ENCODE measurements around the gene LBP.
"Not testable (repeated sequence)": the region's sequence is repeated elsewhere in the genome, so short reads cannot be mapped to it uniquely, and the experiment has no call there.

LBP gene

GRCh38 chr20:38395751-38396395 lies 49.6 kb downstream of the LBP start:
- DNase-seq (ENCODE audit: low read depth, low spot score) = not testable (repeated sequence)

DNA sequence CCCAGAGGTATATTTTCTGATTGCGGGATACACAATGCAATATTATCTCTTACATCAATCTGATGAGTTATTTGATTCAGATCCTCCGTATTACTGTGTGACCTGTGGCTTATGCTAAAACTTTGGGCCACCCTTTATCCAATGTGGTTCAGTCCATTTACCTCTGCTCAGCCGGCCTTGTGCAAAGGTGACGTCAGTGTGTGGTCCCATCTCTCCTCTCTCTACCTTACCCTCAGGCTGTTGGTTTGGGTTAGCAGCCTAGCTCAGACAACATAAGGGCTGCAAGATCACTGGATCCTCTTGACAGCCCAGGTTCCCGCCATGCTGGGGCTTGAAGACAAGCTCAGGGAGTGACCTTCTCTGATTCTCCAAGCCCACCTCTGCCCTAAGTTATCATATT lies 55.8 kb downstream of the LBP start:
- DNase-seq (ENCODE audit: low read depth, low spot score) = no peak

DNA sequence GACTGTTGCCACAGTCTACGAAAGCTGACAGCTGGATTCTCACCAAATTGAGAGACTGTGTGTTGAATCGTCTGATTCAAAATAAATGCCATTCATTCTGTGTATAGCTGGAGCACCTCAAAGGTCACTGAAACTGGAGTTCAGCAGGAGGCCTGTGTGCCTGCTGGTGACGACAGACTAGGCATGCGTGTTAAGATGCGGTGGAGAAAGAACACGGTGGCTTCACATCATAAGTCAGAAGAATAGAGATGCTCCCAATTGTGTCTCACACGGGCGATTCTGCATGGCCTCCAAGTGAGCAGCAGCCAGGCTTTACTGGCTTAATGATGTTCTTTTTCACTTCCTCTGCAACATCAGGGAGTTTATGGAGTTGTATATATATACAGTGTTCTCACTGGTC lies 56.5 kb downstream of the LBP start:
- no peak for DNase-seq (ENCODE audit: low read depth, low spot score)

GRCh38 chr20:38404016-38404415 lies 57.7 kb downstream of the LBP start:
- DNase-seq (ENCODE audit: low read depth, low spot score) = no peak

DNA sequence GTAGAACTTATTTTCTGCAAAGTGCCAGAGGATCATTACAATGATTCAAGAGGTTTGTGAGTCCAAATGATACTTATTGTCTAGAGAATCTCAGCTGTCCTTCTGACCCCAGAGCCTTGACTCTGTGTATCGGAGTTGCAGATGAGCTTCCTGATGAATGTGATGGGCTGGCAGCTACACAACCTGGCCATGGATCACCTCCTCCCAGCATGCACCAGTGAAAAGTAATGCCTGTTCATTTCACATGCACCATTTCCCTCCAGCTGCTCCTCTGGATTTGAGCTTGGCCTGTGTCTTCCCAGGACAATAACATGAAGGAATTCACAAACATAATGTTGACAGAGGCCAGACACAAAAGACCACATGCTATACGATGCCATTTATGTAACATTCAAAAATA lies 58.9 kb downstream of the LBP start:
- DNase-seq (ENCODE audit: low read depth, low spot score) = no peak

DNA sequence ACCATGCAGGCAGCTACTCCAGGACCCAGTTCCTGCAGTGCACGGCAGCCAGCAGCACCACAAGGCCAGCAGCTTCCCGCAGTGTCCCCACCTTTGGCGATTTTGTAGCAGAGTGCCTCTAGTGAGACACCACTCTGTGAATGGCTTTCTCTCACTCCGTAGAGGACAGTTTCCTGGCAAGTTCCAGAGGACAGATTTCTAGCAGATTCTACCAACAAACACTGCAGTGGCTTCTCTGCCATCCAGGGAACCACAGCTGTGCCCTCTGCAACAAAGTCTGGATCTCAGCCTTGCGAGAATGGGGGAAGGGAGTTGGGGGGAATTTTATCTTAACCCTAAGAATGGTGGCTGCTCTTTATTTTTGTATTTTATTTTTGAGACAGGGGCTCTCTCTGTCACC lies 60.2 kb downstream of the LBP start:
- no peak for DNase-seq (ENCODE audit: low read depth, low spot score)

GRCh38 chr20:38407321-38407720 lies 61.0 kb downstream of the LBP start:
- DNase-seq (ENCODE audit: low read depth, low spot score) = no peak

GRCh38 chr20:38407822-38408221 lies 61.5 kb downstream of the LBP start:
- DNase-seq (ENCODE audit: low read depth, low spot score) = not testable (repeated sequence)

- DNase-seq (ENCODE audit: low read depth, low spot score) = no peak
Measured at GRCh38 chr20:38412877-38413577, 66.7 kb downstream of the LBP start.

- DNase-seq (ENCODE audit: low read depth, low spot score) = no peak
Measured at GRCh38 chr20:38414769-38415450, 68.6 kb downstream of the LBP start.

GRCh38 chr20:38418509-38419204 lies 72.4 kb downstream of the LBP start:
- no peak for DNase-seq (ENCODE audit: low read depth, low spot score)

DNA sequence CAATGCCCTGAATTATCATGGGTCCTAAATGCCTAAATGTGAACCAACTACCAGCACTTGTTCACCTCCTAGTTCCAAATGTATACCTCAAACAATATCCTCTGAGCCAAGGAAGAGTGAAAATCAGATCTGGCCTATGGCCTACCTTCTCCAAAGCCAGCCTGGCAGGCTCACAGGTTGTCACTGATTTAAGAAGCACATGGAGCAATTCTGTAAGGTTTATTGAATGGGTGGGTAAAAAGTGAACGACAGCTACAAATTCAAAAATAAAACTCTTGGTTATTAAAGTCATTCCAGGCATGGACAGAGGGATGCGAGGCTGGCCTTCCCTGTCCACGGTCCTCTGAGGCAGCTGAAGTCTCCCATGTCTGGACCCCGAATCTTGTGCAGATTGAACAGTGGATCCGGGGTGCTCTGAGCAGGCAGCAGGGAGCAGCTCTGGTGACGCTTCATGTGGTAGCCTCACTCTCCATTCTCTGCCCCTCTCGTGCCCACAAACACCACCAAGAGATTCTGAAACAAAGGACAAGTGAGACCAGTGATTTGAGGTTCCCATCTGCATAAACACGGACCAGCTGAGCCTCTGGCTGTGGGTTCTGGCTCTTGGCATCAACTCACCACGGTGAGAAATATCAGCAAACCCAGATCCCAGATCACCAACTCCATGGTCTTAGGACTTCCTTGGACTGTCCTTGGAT lies 74.3 kb downstream of the LBP start:
- no peak for DNase-seq (ENCODE audit: low read depth, low spot score)

- no peak for DNase-seq (ENCODE audit: low read depth, low spot score)
Measured at GRCh38 chr20:38421915-38422314, 75.6 kb downstream of the LBP start.

DNA sequence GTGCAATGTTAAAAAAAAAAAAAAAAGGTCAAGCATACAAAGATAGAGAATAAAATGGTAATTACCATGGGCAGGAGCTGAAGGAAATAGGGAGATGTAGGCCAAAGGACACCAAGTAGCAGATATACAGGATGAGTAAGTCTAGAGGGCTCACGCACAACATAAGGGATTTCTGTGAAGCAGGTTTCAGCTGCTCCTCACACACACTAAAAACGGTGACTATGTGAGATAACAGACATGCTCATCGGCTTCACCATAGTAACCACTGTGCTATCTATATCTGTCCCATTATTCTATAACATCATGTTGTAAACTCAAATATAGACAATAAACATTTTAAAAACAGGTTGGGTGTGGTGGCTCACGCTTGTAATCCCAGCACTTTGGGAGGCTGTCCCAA lies 77.3 kb downstream of the LBP start:
- DNase-seq (ENCODE audit: low read depth, low spot score) = no peak

DNA sequence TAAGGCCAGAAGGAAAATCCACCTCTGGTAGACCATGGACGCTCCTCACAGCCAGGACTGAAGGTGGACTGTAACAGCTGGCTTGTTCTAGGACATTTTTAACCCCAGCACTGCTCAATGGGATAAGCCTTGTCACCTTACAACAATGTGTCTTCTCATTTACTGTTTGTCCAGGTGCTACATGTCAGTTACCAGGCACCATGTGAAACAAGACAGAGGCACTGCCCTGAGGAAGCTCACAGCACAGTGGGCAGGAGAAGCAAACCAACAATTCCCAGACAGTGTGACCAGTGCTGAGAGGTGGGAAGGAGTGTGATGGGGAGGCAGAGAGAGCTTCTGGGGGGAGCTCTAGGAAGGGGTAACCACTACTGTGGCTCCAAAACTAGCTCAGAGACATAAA lies 78.1 kb downstream of the LBP start:
- no peak for DNase-seq (ENCODE audit: low read depth, low spot score)

- no peak for DNase-seq (ENCODE audit: low read depth, low spot score)
Measured at GRCh38 chr20:38426006-38426897, 80.0 kb downstream of the LBP start.

Measured in activated naive CD8-positive, alpha-beta T cell treated with anti-CD3 and anti-CD28 coated beads, Interleukin-2, amount 50 U/mL, for 16 hours (primary cell).